Body of pancreas (tissue), 4 donors: ENCODE results near the gene CRTC2.

Experiments
- CTCF ChIP-seq, 7 experiments: fragments of 450-650 bp in 4 of 7; fragments of 200-600 bp in 3 of 7; sonication (generic) in 3 of 7; IDR thresholded peaks; one replicate each; pipeline ENCODE4 v1.5.1; 2016 to 2019; ENCODE audit warnings: antibody characterized with exemption in 7 of 7
- POLR2A ChIP-seq, 3 donors: fragments of 450-650 bp; IDR thresholded peaks; one replicate each; pipeline ENCODE4 v1.6.1; 2016; ENCODE audit warnings: antibody characterized with exemption in 3 of 3, mild to moderate bottlenecking in 2 of 3

DNA sequence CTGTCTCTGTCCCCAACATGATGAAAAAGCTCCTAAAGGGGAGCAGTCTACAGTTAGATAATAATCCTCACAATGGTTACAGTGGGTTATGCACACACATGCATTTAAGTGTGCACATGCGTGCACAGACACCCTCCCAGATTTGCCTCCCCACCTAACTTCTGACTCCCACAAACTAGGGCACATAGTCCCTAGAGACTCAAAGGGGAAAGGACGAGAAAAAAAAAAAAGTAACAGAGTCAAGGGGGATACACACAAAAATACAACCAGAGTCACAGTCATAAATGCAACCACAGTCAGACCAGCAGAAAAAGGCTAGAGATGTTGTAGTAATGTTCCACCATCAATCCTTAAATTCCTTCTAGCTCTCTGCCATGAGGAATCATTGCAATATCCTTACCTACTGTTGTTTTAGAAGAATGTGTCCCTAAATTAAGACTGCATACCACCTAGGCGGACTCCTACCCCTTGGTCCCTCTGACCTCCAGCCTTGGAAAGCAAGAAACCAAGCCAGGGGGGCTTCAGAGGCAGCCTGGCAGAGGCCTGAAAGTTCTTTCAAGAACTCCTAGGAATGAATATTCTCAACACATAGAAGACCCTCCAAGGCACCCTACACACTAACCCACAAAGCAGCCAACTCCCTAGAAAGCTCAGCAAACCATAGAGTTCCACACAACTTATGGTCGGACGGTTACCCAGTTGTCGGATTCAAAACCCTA, 1.3 kb downstream of the CRTC2 start:
- TF ChIP-seq CTCF (IDR thresholded peaks at IDR 0.05): no peak
- no peak for TF ChIP-seq POLR2A (IDR thresholded peaks at IDR 0.05)
